ENCODE measurements around the gene RMI1. TPM values are rescaled to one million over a fixed set of nuclear protein-coding genes. Genes with fewer than 3 reads are reported as not detected.

The RMI1 gene
- total and polyA plus RNA-seq, 11 donors = 1.6 to 9.9 (median 5.7) TPM

- peak in 1 of 4 donors; percentile 15 for ATAC-seq
Observed at GRCh38 chr9:83933790-83934189, 46.8 kb upstream of the RMI1 start.

DNA sequence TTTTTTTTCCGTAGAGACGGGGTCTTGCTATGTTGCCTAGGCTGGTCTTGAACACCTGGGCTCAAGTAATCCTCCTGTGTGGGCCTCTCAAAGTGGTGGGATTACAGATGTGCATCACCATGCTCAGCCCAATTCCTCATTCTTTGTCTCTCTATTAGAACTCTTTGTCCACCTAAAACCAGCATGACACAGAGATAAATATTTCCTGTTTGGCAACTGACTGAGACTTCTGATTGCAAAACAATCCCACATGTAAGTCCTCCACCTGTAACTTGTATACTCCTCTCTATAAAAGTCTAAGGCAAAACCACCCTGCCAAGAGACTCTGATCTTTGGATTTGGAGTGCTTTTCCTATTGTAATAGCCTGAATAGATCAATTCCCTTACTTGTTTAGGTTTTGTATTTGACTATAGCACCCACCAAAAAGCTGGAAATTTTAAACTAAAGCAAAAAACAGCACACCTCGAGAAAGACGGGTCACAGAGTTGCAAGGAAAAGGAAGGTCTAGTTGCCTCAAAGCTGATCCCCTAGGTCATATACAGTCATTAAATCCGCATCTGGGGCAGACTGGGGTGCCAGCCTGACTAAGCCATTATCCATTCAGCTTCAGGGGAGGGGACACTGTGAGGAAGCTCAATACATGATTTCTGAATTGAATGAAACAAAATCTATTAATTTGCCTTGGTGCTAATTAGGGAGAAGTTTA is 45.9 kb upstream of the RMI1 start:
- peak in 3 of 4 donors; percentile 9 to 28 (median 22) for ATAC-seq
- no peak for DNase-seq

More at GRCh38 chr9:83933790-83934189, 46.8 kb upstream of the RMI1 start:
- TF ChIP-seq POLR2A (IDR thresholded peaks at IDR 0.05) = no peak
- TF ChIP-seq CTCF (IDR thresholded peaks at IDR 0.05) = no peak
- no peak for DNase-seq
- Histone ChIP-seq H3K4me1 (peaks cover 0 to 38% (median 5%) of the 10 kb centered on the region in 12 donors), H3K36me3 (peaks cover 0 to 10% (median 3%) of the 10 kb centered on the region in 9 donors), H3K27ac (no peak overlapping the region), H3K27me3 (no peaks in the 10 kb centered on the region), H3K4me3 (no peak overlapping the region), H3K9me3 (no peaks in the 10 kb centered on the region)
- intact Hi-C loops (cut with DNase I) = no loop called here
- WGBS, 4 donors = 74 to 83% (median 80%) methylated on average over 3 of the region's 3 CpGs

GRCh38 chr9:83935276-83935935 is 45.2 kb upstream of the RMI1 start:
- 69 to 80% (median 72%) methylated on average over 3 of the region's 3 CpGs for WGBS, 4 donors
- Histone ChIP-seq H3K4me3 (no peak overlapping the region), H3K4me1 (peaks cover 0 to 38% (median 5%) of the 10 kb centered on the region in 12 donors), H3K27me3 (no peaks in the 10 kb centered on the region), H3K27ac (no peak overlapping the region), H3K9me3 (no peaks in the 10 kb centered on the region), H3K36me3 (peaks cover 0 to 26% (median 18%) of the 10 kb centered on the region in 9 donors)
- TF ChIP-seq POLR2A (IDR thresholded peaks at IDR 0.05) (no peak), CTCF (IDR thresholded peaks at IDR 0.05) (no peak)
- intact Hi-C loops (cut with DNase I) = loop anchor here in 7 of 10 donors (5.0 kb wide), 4 partner anchors 237 to 382 kb away; no protein-coding TSS in a partner anchor
- DNase-seq (no peak), ATAC-seq (peak in 3 of 4 donors; percentile 25 to 38 (median 37))

More for the DNA sequence above, 45.9 kb upstream of the RMI1 start:
- Histone ChIP-seq H3K27me3 (no peaks in the 10 kb centered on the region), H3K9me3 (no peaks in the 10 kb centered on the region), H3K4me1 (peaks cover 0 to 38% (median 5%) of the 10 kb centered on the region in 12 donors), H3K27ac (no peak overlapping the region), H3K36me3 (peaks cover 0 to 19% (median 11%) of the 10 kb centered on the region in 9 donors), H3K4me3 (no peak overlapping the region)
- intact Hi-C loops (cut with DNase I) = loop anchor here in 7 of 10 donors (5.0 kb wide), 4 partner anchors 238 to 383 kb away; no protein-coding TSS in a partner anchor
- WGBS, 4 donors = 76 to 84% (median 83%) methylated on average over 5 of the region's 5 CpGs
- TF ChIP-seq POLR2A (IDR thresholded peaks at IDR 0.05) = no peak

DNA sequence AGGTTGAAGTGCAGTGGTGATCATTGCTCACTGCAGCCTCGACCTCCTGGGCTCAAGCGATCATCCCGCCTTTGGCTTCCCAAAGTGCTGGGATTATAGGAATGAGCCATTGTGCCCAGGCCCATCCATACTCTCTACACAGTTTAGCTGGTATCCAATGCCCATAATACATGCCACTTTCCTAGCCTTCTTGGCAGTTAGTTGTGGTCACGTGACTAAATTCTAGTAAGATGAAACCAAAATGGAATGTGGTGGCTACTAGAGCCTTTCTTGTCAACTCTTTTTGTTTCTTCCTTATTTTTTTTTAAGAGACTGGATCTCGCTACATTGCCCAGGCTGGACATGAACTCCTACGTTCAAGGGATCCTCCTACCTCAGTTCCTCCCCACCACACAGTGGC is 44.1 kb upstream of the RMI1 start:
- Histone ChIP-seq H3K27ac (no peak overlapping the region), H3K9me3 (no peaks in the 10 kb centered on the region), H3K4me3 (no peak overlapping the region), H3K27me3 (no peaks in the 10 kb centered on the region), H3K4me1 (peaks cover 0 to 38% (median 5%) of the 10 kb centered on the region in 12 donors), H3K36me3 (peaks cover 0 to 37% (median 29%) of the 10 kb centered on the region in 9 donors)
- WGBS, 4 donors = 85 to 94% (median 88%) methylated on average over 6 of the region's 6 CpGs
- intact Hi-C loops (cut with DNase I) = loop anchor here in 7 of 10 donors (2.0 to 5.0 kb wide), 6 partner anchors 236 to 381 kb away; no protein-coding TSS in a partner anchor
- TF ChIP-seq CTCF (IDR thresholded peaks at IDR 0.05) (no peak), POLR2A (IDR thresholded peaks at IDR 0.05) (no peak)
- no peak for DNase-seq
- ATAC-seq = no peak

Measured in heart left ventricle (tissue), 16 donors.